ENCODE results near the gene TEX19.

TEX19 gene

GRCh38 chr17:82349287-82349701 is 9.8 kb upstream of the TEX19 start:
- TF ChIP-seq MAX (IDR thresholded peaks at IDR 0.05) = no peak
- no peak for TF ChIP-seq TEAD4 (IDR thresholded peaks at IDR 0.05)
- no peak for TF ChIP-seq EGR1 (IDR thresholded peaks at IDR 0.05)
- no peak for TF ChIP-seq RAD21 (IDR thresholded peaks at IDR 0.05; ENCODE audit: low read depth)
- no peak for TF ChIP-seq YY1 (IDR thresholded peaks at IDR 0.05; ENCODE audit: low read depth)
- no peak for TF ChIP-seq TCF12 (IDR thresholded peaks at IDR 0.05; ENCODE audit: low read depth)
- no peak for TF ChIP-seq EP300 (IDR thresholded peaks at IDR 0.05; ENCODE audit: borderline replicate concordance)
- no peak for TF ChIP-seq FOXM1 (IDR thresholded peaks at IDR 0.05; ENCODE audit: borderline replicate concordance, low read depth)
- no peak for TF ChIP-seq USF1 (IDR thresholded peaks at IDR 0.05)
- TF ChIP-seq CEBPB (IDR thresholded peaks at IDR 0.05) = no peak
- TF ChIP-seq ZBTB7A (IDR thresholded peaks at IDR 0.05; ENCODE audit: low read depth) = no peak

GRCh38 chr17:82350182-82351030 is 8.6 kb upstream of the TEX19 start:
- TF ChIP-seq EGR1 (IDR thresholded peaks at IDR 0.05) = no peak
- no peak for TF ChIP-seq TAF1 (IDR thresholded peaks at IDR 0.05; ENCODE audit: low read depth)
- TF ChIP-seq CEBPB (IDR thresholded peaks at IDR 0.05) = no peak
- no peak for TF ChIP-seq REST (IDR thresholded peaks at IDR 0.05; ENCODE audit: low read depth)
- TF ChIP-seq TCF12 (IDR thresholded peaks at IDR 0.05; ENCODE audit: low read depth) = no peak
- TF ChIP-seq USF1 (IDR thresholded peaks at IDR 0.05) = no peak
- no peak for TF ChIP-seq FOXM1 (IDR thresholded peaks at IDR 0.05; ENCODE audit: borderline replicate concordance, low read depth)
- TF ChIP-seq YY1 (IDR thresholded peaks at IDR 0.05; ENCODE audit: low read depth) = no peak
- TF ChIP-seq NFIC (IDR thresholded peaks at IDR 0.05) = no peak
- TF ChIP-seq EP300 (IDR thresholded peaks at IDR 0.05; ENCODE audit: borderline replicate concordance) = no peak
- no peak for TF ChIP-seq TEAD4 (IDR thresholded peaks at IDR 0.05)
- no peak for TF ChIP-seq MAX (IDR thresholded peaks at IDR 0.05)
- TF ChIP-seq CREB1 (IDR thresholded peaks at IDR 0.05; ENCODE audit: low read depth) = no peak
- TF ChIP-seq RAD21 (IDR thresholded peaks at IDR 0.05; ENCODE audit: low read depth) = no peak
- TF ChIP-seq ZBTB7A (IDR thresholded peaks at IDR 0.05; ENCODE audit: low read depth) = no peak

GRCh38 chr17:82351254-82351712 is 7.8 kb upstream of the TEX19 start:
- no peak for TF ChIP-seq TAF1 (IDR thresholded peaks at IDR 0.05; ENCODE audit: low read depth)
- no peak for TF ChIP-seq EP300 (IDR thresholded peaks at IDR 0.05; ENCODE audit: borderline replicate concordance)
- no peak for TF ChIP-seq YY1 (IDR thresholded peaks at IDR 0.05; ENCODE audit: low read depth)
- TF ChIP-seq ZBTB7A (IDR thresholded peaks at IDR 0.05; ENCODE audit: low read depth) = no peak
- no peak for TF ChIP-seq CEBPB (IDR thresholded peaks at IDR 0.05)
- TF ChIP-seq EGR1 (IDR thresholded peaks at IDR 0.05) = no peak
- no peak for TF ChIP-seq TCF12 (IDR thresholded peaks at IDR 0.05; ENCODE audit: low read depth)
- no peak for TF ChIP-seq FOXM1 (IDR thresholded peaks at IDR 0.05; ENCODE audit: borderline replicate concordance, low read depth)
- TF ChIP-seq USF1 (IDR thresholded peaks at IDR 0.05) = no peak
- TF ChIP-seq RAD21 (IDR thresholded peaks at IDR 0.05; ENCODE audit: low read depth) = no peak

- TF ChIP-seq TAF1 (IDR thresholded peaks at IDR 0.05; ENCODE audit: low read depth) (no peak), TCF12 (IDR thresholded peaks at IDR 0.05; ENCODE audit: low read depth) (peak; percentile 92), USF1 (IDR thresholded peaks at IDR 0.05) (no peak), EP300 (IDR thresholded peaks at IDR 0.05; ENCODE audit: borderline replicate concordance) (peak; percentile 74), CREB1 (IDR thresholded peaks at IDR 0.05; ENCODE audit: low read depth) (no peak), ZBTB7A (IDR thresholded peaks at IDR 0.05; ENCODE audit: low read depth) (no peak), NFIC (IDR thresholded peaks at IDR 0.05) (peak; percentile 58; the same call in 1 of the 2 replicates), RAD21 (IDR thresholded peaks at IDR 0.05; ENCODE audit: low read depth) (peak; percentile 97), EGR1 (IDR thresholded peaks at IDR 0.05) (peak; percentile 73), CEBPB (IDR thresholded peaks at IDR 0.05) (0 out of 2 replicates have a peak, but pooled peaks have one; percentile 7), YY1 (IDR thresholded peaks at IDR 0.05; ENCODE audit: low read depth) (peak; percentile 24; the same call in 1 of the 2 replicates), TEAD4 (IDR thresholded peaks at IDR 0.05) (no peak; the same call in 1 of the 2 replicates), MAX (IDR thresholded peaks at IDR 0.05) (peak; percentile 80)
These were observed 7.1 kb upstream of the TEX19 start for GRCh38 chr17:82351713-82352488.

- no peak for TF ChIP-seq TEAD4 (IDR thresholded peaks at IDR 0.05)
- TF ChIP-seq EP300 (IDR thresholded peaks at IDR 0.05; ENCODE audit: borderline replicate concordance) = no peak
- TF ChIP-seq REST (IDR thresholded peaks at IDR 0.05; ENCODE audit: low read depth) = no peak
- no peak for TF ChIP-seq TCF12 (IDR thresholded peaks at IDR 0.05; ENCODE audit: low read depth)
- no peak for TF ChIP-seq EGR1 (IDR thresholded peaks at IDR 0.05)
These were observed 5.6 kb upstream of the TEX19 start for GRCh38 chr17:82353484-82353883.

All from Ishikawa (cell line).